ENCODE results near the gene CORO2A.
A peak's percentile ranks its signal among the peaks of the same experiment; 100 is the strongest.

The CORO2A gene

DNA sequence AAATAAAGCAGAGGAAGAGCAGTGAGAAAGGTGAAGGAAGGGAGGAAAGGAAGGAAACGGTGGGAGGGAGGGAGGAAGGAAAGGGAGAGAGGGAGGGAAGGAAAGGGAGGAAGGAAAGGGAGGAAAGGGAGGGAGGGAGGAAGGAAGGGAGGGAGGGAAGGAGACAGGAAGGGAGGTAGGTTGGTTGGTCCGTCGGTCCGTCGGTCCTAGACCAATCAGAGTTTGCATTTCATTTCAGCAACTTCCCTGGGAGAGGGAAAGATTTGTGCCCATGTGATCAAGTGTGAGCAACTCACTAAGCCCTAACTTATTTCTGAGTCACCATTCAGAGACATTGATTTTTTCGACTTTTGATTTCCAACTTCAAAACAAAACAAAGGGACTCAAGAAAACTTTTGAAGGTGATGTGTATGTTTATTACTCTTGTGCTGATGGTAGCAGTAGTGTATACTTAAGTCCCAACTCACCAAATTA, 117.1 kb downstream of the CORO2A start:
- TF ChIP-seq CTCF (IDR thresholded peaks at IDR 0.05; ENCODE audit: low read length, missing control alignments) = no peak
- H3K4me3 ChIP-seq (replicated peaks; ENCODE audit: low read depth, low read length) = no peak overlapping the region
- DNase-seq (ENCODE audit: low read depth) = peak; percentile 72

DNA sequence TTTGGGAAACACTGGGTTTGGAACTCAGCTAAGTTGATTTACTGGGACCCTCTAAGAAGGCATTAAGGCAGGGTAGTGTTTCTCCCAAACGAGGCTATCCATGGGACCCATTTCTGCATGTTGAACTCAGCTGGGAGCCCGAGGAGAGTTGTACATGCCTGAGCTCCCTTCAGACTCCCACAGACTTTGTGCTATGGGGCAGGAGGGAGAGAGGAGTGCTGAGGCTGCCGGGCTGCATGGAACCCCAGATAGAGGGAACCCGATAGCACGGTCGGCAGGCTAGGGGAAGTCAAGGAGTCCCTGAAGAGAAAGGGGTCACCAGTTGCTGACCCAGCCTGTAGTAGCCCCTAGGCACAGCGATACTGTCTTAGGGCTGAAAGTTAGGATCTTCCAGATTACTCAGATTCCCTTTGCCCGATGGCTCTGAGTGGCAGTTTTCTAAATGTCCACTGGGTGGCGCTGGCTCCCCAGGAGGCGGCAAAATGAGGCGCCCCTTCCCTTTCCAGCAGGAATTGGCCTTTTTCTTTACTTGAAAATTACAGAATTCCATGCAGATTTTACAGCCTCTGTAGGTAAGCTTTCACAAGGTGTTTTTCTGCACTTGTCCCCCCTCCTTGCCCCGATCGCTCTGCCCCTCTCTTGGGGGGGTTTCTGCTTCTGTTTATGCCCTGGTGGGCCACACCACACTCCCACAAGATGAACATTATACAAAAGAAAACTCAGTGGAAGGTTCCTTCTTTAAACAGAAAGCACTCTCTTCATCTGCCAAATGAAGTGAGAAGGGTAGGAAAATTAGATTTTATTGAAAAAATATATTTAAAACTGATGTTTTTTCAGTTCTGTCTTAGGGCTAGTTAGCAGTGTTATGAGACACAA, 118.1 kb downstream of the CORO2A start:
- peak; percentile 71 for DNase-seq (ENCODE audit: low read depth)
- peak; percentile 93 for TF ChIP-seq CTCF (IDR thresholded peaks at IDR 0.05; ENCODE audit: low read length, missing control alignments)
- no peak overlapping the region for H3K4me3 ChIP-seq (replicated peaks; ENCODE audit: low read depth, low read length)

GRCh38 chr9:98071737-98072136, 120.7 kb downstream of the CORO2A start:
- no peak for TF ChIP-seq CTCF (IDR thresholded peaks at IDR 0.05; ENCODE audit: low read length, missing control alignments)
- H3K4me3 ChIP-seq (replicated peaks; ENCODE audit: low read depth, low read length) = no peak overlapping the region
- DNase-seq (ENCODE audit: low read depth) = no peak

Data from fibroblast of pulmonary artery (primary cell).